HEK293 (cell line): ENCODE measurements around the gene PTPRK.

Source experiments
- CTCF ChIA-PET: fragments of 350-600 bp; formaldehyde crosslinking; extraction: SDS; loops from one replicate; lab custom pipeline; 2021; ENCODE audit warnings: antibody characterized with exemption; lab: Yijun Ruan, JAX
- POLR2A ChIA-PET: fragments of 300-600 bp; formaldehyde crosslinking; extraction: SDS; loops from one replicate; lab custom pipeline; 2020; ENCODE audit warnings: antibody characterized with exemption, inconsistent platforms; lab: Yijun Ruan, JAX
- H3K27ac ChIP-seq: fragments of 200-500 bp; sonication (Bioruptor generic); 2 replicates; pipeline ENCODE4 v1.5.1; 2014; ENCODE audit warnings: low read depth, low read length, control low read depth, inconsistent platforms; ENCODE audit errors: extremely low read depth
- H3K36me3 ChIP-seq, 2 experiments: fragments of 200-500 bp in 1 of 2; sonication (Bioruptor generic) in 1 of 2; 1 replicate in 1 of 2; 2 replicates in 1 of 2; pipeline ENCODE4 v1.5.1; 2014 to 2017; ENCODE audit warnings: inconsistent platforms in 2 of 2, low read length in 2 of 2; ENCODE audit not compliant: control insufficient read depth in 2 of 2, insufficient read depth in 1 of 2
- H3K4me1 ChIP-seq: fragments of 200-500 bp; sonication (Bioruptor generic); 2 replicates; pipeline ENCODE4 v1.5.1; 2014; ENCODE audit warnings: mild to moderate bottlenecking, low read length, inconsistent platforms; ENCODE audit not compliant: control insufficient read depth, insufficient read depth
- H3K4me3 ChIP-seq: 2 replicates; pipeline ENCODE4 v1.5.1; 2011; ENCODE audit warnings: low read depth, mild to moderate bottlenecking, control low read depth, low read length, moderate library complexity
- H3K9me3 ChIP-seq: fragments of 200-500 bp; sonication (Bioruptor generic); 2 replicates; pipeline ENCODE4 v1.5.1; 2014; ENCODE audit warnings: low read depth, low read length, inconsistent platforms; ENCODE audit not compliant: control insufficient read depth, insufficient read depth
- MEIS1 ChIP-seq: sonication (generic); formaldehyde crosslinking; IDR thresholded peaks from 2 replicates; pipeline ENCODE4 v1.8.1; 2022; ENCODE audit warnings: missing genetic modification reagents, mild to moderate bottlenecking, borderline replicate concordance
- SP2 ChIP-seq: fragments of 450-650 bp; formaldehyde crosslinking; IDR thresholded peaks from 2 replicates; pipeline ENCODE4 v1.5.1; 2016; ENCODE audit warnings: missing biosample characterization, missing genetic modification characterization
- ZFP37 ChIP-seq: fragments of 450-650 bp; formaldehyde crosslinking; IDR thresholded peaks from 2 replicates; pipeline ENCODE4 v1.5.1; 2016; ENCODE audit warnings: missing biosample characterization, missing genetic modification characterization
- ZNF10 ChIP-seq: fragments of 450-650 bp; formaldehyde crosslinking; IDR thresholded peaks from 2 replicates; pipeline ENCODE4 v1.5.1; 2017; ENCODE audit warnings: missing biosample characterization, missing genetic modification characterization
- ZNF112 ChIP-seq: fragments of 450-650 bp; formaldehyde crosslinking; IDR thresholded peaks from 2 replicates; pipeline ENCODE4 v1.5.0; 2017; ENCODE audit warnings: missing biosample characterization, missing genetic modification characterization
- ZNF140 ChIP-seq: fragments of 450-650 bp; formaldehyde crosslinking; IDR thresholded peaks from 2 replicates; pipeline ENCODE4 v1.5.1; 2016; ENCODE audit warnings: missing biosample characterization, missing genetic modification characterization
- ZNF16 ChIP-seq: fragments of 450-650 bp; formaldehyde crosslinking; IDR thresholded peaks from 2 replicates; pipeline ENCODE4 v1.5.1; 2016; ENCODE audit warnings: low read depth, missing biosample characterization, missing genetic modification characterization
- ZNF184 ChIP-seq: fragments of 450-650 bp; IDR thresholded peaks from 2 replicates; pipeline ENCODE4 v1.5.1; 2018; ENCODE audit warnings: missing biosample characterization, mild to moderate bottlenecking, missing genetic modification characterization
- ZNF24 ChIP-seq: fragments of 450-650 bp; formaldehyde crosslinking; IDR thresholded peaks from 2 replicates; pipeline ENCODE4 v1.5.1; 2016; ENCODE audit warnings: missing biosample characterization, missing genetic modification characterization
- ZNF324 ChIP-seq: fragments of 450-650 bp; formaldehyde crosslinking; IDR thresholded peaks from 2 replicates; pipeline ENCODE4 v1.5.1; 2016; ENCODE audit warnings: missing biosample characterization, missing genetic modification characterization
- ZNF341 ChIP-seq: fragments of 450-650 bp; formaldehyde crosslinking; IDR thresholded peaks from 2 replicates; pipeline ENCODE4; 2016; ENCODE audit warnings: low read depth, missing biosample characterization, missing genetic modification characterization
- ZNF354C ChIP-seq: fragments of 450-650 bp; formaldehyde crosslinking; IDR thresholded peaks from 2 replicates; pipeline ENCODE4 v1.5.1; 2016; ENCODE audit warnings: missing biosample characterization, missing genetic modification characterization, low read depth, borderline replicate concordance
- ZNF37A ChIP-seq: fragments of 450-650 bp; IDR thresholded peaks from 2 replicates; pipeline ENCODE4 v1.5.1; 2018; ENCODE audit warnings: missing biosample characterization, missing genetic modification characterization
- ZNF391 ChIP-seq: fragments of 450-650 bp; formaldehyde crosslinking; IDR thresholded peaks from 2 replicates; pipeline ENCODE4 v1.5.1; 2016; ENCODE audit warnings: low read depth, missing biosample characterization, missing genetic modification characterization, borderline replicate concordance
- ZNF404 ChIP-seq: fragments of 450-650 bp; formaldehyde crosslinking; IDR thresholded peaks from 2 replicates; pipeline ENCODE4 v1.5.1; 2017; ENCODE audit warnings: missing biosample characterization, missing genetic modification characterization
- ZNF48 ChIP-seq: fragments of 450-650 bp; formaldehyde crosslinking; IDR thresholded peaks from 2 replicates; pipeline ENCODE4 v1.5.1; 2016; ENCODE audit warnings: missing biosample characterization, missing genetic modification characterization
- ZNF514 ChIP-seq: fragments of 450-650 bp; formaldehyde crosslinking; IDR thresholded peaks from 2 replicates; pipeline ENCODE4 v1.5.1; 2016; ENCODE audit warnings: missing biosample characterization, missing genetic modification characterization
- ZNF548 ChIP-seq: fragments of 450-650 bp; formaldehyde crosslinking; IDR thresholded peaks from 2 replicates; pipeline ENCODE4 v1.5.1; 2016; ENCODE audit warnings: missing biosample characterization, missing genetic modification characterization
- ZNF549 ChIP-seq: fragments of 450-650 bp; IDR thresholded peaks from 2 replicates; pipeline ENCODE4 v1.5.1; 2018; ENCODE audit warnings: missing biosample characterization, missing genetic modification characterization, mild to moderate bottlenecking, inconsistent platforms, moderate library complexity
- ZNF76 ChIP-seq: fragments of 450-650 bp; formaldehyde crosslinking; IDR thresholded peaks from 2 replicates; pipeline ENCODE4; 2016; ENCODE audit warnings: low read depth, missing biosample characterization, missing genetic modification characterization, borderline replicate concordance
- ZNF776 ChIP-seq: fragments of 450-650 bp; formaldehyde crosslinking; IDR thresholded peaks from 2 replicates; pipeline ENCODE4 v1.5.0; 2017; ENCODE audit warnings: missing biosample characterization, missing genetic modification characterization, borderline replicate concordance
- ZNF843 ChIP-seq: fragments of 450-650 bp; formaldehyde crosslinking; IDR thresholded peaks from 2 replicates; pipeline ENCODE4 v1.5.1; 2016; ENCODE audit warnings: missing biosample characterization, missing genetic modification characterization
- TF ChIP-seq, protein P1 (sequence below): fragments of 450-650 bp; formaldehyde crosslinking; IDR thresholded peaks from 2 replicates; pipeline ENCODE4 v1.5.1; 2017; ENCODE audit warnings: missing biosample characterization, missing genetic modification characterization
- TF ChIP-seq, protein P2 (sequence below): fragments of 450-650 bp; formaldehyde crosslinking; IDR thresholded peaks from 2 replicates; pipeline ENCODE4 v1.5.1; 2016; ENCODE audit warnings: missing biosample characterization, missing genetic modification characterization
- TF ChIP-seq, protein P3 (sequence below): fragments of 450-650 bp; formaldehyde crosslinking; optimal IDR thresholded peaks from 2 replicates; pipeline ENCODE3; 2016; ENCODE audit warnings: missing biosample characterization, mild to moderate bottlenecking, missing genetic modification characterization
- TF ChIP-seq, protein P4 (sequence below): fragments of 450-650 bp; formaldehyde crosslinking; IDR thresholded peaks from 2 replicates; pipeline ENCODE4 v1.5.1; 2016; ENCODE audit warnings: missing biosample characterization, missing genetic modification characterization, low read depth

The PTPRK gene

DNA sequence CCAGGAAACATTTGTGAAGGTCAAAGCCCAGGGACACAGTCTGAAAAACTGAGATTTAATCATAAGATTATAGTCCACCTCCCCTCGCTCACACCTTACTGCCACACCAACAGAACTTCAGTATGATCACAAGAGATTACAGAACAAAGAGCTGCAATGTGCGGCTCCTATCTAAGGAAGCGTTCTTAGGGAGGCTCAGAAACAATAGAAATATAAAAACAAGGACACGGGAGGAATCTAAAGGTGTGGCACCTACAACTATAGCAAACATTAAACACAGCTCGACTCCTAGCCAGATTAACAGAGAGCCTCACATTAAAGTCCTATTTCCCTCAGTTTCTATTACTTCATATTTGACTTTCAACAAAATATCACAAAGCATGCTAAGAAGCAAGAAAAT lies 579.2 kb downstream of the PTPRK start:
- Histone ChIP-seq H3K4me1 (no peaks in the 10 kb centered on the region), H3K27ac (no peak overlapping the region), H3K9me3 (no peaks in the 10 kb centered on the region), H3K36me3 (no peaks in the 10 kb centered on the region), H3K4me3 (no peak overlapping the region)
- ChIA-PET POLR2A (no interaction called here), CTCF (no interaction called here)
- TF ChIP-seq ZNF24 (tag by site-specific recombination) (no peak), ZNF341 (tag by site-specific recombination) (no peak), ZNF549 (tag by site-specific recombination) (no peak), ZNF514 (tag by site-specific recombination) (no peak), ZNF184 (tag by site-specific recombination) (no peak), ZNF112 (no peak), ZNF76 (tag by site-specific recombination) (no peak), ZNF404 (tag by site-specific recombination) (no peak), ZNF37A (no peak), ZNF776 (tag by site-specific recombination) (no peak), ZNF140 (tag by site-specific recombination) (no peak), ZNF48 (tag by site-specific recombination) (no peak), ZNF16 (tag by site-specific recombination) (no peak), ZNF324 (tag by site-specific recombination) (no peak)
- TF ChIP-seq, protein P1, sequence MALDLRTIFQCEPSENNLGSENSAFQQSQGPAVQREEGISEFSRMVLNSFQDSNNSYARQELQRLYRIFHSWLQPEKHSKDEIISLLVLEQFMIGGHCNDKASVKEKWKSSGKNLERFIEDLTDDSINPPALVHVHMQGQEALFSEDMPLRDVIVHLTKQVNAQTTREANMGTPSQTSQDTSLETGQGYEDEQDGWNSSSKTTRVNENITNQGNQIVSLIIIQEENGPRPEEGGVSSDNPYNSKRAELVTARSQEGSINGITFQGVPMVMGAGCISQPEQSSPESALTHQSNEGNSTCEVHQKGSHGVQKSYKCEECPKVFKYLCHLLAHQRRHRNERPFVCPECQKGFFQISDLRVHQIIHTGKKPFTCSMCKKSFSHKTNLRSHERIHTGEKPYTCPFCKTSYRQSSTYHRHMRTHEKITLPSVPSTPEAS (tag by site-specific recombination), result no peak

DNA sequence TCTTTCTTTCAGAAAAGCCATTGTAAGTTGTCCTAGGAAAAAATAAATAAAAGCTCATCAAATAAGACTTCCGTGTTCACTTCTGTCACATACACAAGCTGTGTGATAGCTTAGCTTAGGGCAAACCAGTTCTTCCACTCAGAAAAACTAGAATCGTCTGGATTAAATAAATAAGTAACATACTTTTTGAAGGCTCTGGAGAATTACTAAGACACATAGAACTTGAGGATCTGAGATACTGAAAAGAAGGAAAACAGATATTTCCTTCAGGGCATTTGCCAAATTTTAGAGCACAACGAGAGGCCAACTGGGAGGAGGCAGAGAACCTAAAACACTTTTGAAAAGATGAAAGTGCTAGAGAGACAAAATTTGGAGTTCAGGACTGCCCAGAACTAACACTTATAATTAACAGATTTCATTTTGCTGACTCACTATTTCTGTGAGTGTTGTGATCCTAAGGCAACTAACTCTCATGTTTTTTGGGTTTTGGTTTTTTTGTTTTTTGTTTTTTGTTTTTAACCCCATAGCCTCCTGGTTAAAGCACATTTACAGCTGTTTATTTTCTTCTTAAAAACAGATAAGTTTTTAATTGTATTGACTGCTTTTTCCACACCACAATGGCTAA lies 580.8 kb downstream of the PTPRK start:
- H3K27ac ChIP-seq, result no peak overlapping the region
- H3K36me3 ChIP-seq, result no peaks in the 10 kb centered on the region
- H3K4me1 ChIP-seq, result no peaks in the 10 kb centered on the region
- POLR2A ChIA-PET, result no interaction called here
- H3K9me3 ChIP-seq, result no peaks in the 10 kb centered on the region
- H3K4me3 ChIP-seq, result no peak overlapping the region
- CTCF ChIA-PET, result interaction anchor here (1.0 kb wide), 1 partner anchor 11 kb away, joined by 3 read pairs; no protein-coding TSS in a partner anchor
- TF ChIP-seq ZNF843 (tag by site-specific recombination) (no peak), ZNF324 (tag by site-specific recombination) (no peak), MEIS1 (no peak), SP2 (no peak), ZFP37 (tag by site-specific recombination) (no peak), ZNF354C (no peak), ZNF548 (tag by site-specific recombination) (no peak), ZNF10 (tag by site-specific recombination) (no peak)

DNA sequence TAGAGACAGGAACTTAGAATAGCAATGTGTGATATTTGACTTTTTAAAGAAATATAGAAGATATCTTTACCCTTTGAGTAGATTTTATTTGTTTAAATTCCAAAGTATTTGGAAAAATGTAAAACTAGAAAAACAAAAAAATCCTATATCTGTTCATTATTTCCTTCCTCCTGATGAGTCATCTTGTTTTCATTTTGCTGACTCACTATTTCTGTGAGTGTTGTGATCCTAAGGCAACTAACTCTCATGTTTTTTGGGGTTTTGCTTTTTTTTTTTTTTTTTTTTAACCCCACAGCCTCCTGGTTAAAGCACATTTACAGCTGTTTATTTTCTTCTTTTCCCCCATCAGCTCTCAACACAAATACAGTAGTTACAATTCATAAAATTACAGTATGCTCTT lies 581.7 kb downstream of the PTPRK start:
- Histone ChIP-seq H3K27ac (no peak overlapping the region), H3K4me1 (no peaks in the 10 kb centered on the region), H3K9me3 (no peaks in the 10 kb centered on the region), H3K36me3 (no peaks in the 10 kb centered on the region), H3K4me3 (no peak overlapping the region)
- CTCF ChIA-PET, result interaction anchor here (1.0 kb wide), 1 partner anchor 11 kb away, joined by 3 read pairs; no protein-coding TSS in a partner anchor
- POLR2A ChIA-PET, result no interaction called here
- no peak for TF ChIP-seq ZNF354C
- TF ChIP-seq, protein P2, sequence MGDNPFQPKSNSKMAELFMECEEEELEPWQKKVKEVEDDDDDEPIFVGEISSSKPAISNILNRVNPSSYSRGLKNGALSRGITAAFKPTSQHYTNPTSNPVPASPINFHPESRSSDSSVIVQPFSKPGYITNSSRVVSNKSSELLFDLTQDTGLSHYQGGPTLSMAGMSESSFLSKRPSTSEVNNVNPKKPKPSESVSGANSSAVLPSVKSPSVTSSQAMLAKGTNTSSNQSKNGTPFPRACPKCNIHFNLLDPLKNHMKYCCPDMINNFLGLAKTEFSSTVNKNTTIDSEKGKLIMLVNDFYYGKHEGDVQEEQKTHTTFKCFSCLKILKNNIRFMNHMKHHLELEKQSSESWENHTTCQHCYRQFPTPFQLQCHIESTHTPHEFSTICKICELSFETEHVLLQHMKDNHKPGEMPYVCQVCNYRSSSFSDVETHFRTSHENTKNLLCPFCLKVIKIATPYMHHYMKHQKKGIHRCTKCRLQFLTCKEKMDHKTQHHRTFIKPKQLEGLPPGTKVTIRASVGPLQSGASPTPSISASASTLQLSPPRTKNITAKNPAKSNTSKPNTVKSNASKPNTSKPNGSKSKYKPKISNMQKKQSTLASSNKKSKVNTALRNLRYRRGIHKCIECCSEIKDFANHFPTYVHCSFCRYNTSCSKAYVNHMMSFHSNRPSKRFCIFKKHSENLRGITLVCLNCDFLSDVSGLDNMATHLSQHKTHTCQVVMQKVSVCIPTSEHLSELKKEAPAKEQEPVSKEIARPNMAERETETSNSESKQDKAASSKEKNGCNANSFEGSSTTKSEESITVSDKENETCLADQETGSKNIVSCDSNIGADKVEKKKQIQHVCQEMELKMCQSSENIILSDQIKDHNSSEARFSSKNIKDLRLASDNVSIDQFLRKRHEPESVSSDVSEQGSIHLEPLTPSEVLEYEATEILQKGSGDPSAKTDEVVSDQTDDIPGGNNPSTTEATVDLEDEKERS (tag by site-specific recombination), result no peak
- TF ChIP-seq, protein P3, sequence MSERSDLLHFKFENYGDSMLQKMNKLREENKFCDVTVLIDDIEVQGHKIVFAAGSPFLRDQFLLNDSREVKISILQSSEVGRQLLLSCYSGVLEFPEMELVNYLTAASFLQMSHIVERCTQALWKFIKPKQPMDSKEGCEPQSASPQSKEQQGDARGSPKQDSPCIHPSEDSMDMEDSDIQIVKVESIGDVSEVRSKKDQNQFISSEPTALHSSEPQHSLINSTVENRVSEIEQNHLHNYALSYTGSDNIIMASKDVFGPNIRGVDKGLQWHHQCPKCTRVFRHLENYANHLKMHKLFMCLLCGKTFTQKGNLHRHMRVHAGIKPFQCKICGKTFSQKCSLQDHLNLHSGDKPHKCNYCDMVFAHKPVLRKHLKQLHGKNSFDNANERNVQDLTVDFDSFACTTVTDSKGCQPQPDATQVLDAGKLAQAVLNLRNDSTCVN, result no peak
- TF ChIP-seq, protein P4, sequence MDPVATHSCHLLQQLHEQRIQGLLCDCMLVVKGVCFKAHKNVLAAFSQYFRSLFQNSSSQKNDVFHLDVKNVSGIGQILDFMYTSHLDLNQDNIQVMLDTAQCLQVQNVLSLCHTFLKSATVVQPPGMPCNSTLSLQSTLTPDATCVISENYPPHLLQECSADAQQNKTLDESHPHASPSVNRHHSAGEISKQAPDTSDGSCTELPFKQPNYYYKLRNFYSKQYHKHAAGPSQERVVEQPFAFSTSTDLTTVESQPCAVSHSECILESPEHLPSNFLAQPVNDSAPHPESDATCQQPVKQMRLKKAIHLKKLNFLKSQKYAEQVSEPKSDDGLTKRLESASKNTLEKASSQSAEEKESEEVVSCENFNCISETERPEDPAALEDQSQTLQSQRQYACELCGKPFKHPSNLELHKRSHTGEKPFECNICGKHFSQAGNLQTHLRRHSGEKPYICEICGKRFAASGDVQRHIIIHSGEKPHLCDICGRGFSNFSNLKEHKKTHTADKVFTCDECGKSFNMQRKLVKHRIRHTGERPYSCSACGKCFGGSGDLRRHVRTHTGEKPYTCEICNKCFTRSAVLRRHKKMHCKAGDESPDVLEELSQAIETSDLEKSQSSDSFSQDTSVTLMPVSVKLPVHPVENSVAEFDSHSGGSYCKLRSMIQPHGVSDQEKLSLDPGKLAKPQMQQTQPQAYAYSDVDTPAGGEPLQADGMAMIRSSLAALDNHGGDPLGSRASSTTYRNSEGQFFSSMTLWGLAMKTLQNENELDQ, result no peak
- no peak for TF ChIP-seq ZNF391
